HG03280 (cell line): ENCODE results near the gene LRMDA.
"Not testable (repeated sequence)": the region's sequence is repeated elsewhere in the genome, so short reads cannot be mapped to it uniquely, and the experiment has no call there.

Experiments
- ATAC-seq: cut with Tn5 transposase; IDR thresholded peaks from one replicate; pipeline ENCODE4 v1.9.1; 2021; ENCODE audit warnings: mild to moderate bottlenecking, moderate library complexity; ENCODE audit not compliant: unreplicated experiment

LRMDA gene

GRCh38 chr10:76479103-76479790 lies 1047.8 kb downstream of the LRMDA start:
- ATAC-seq: no peak

- no peak for ATAC-seq
Measured at GRCh38 chr10:76481178-76481577, 1049.8 kb downstream of the LRMDA start.

GRCh38 chr10:76487582-76487981 lies 1056.2 kb downstream of the LRMDA start:
- no peak for ATAC-seq

GRCh38 chr10:76488602-76489001 lies 1057.2 kb downstream of the LRMDA start:
- ATAC-seq: no peak

- ATAC-seq: no peak
Measured at GRCh38 chr10:76491216-76491615, 1059.8 kb downstream of the LRMDA start.

- no peak for ATAC-seq
Measured at GRCh38 chr10:76492026-76492425, 1060.6 kb downstream of the LRMDA start.

GRCh38 chr10:76492678-76493472 lies 1061.5 kb downstream of the LRMDA start:
- no peak for ATAC-seq

GRCh38 chr10:76497666-76498065 lies 1066.2 kb downstream of the LRMDA start:
- ATAC-seq: no peak

GRCh38 chr10:76504823-76505222 lies 1073.4 kb downstream of the LRMDA start:
- no peak for ATAC-seq

GRCh38 chr10:76509446-76509845 lies 1078.0 kb downstream of the LRMDA start:
- ATAC-seq: no peak

GRCh38 chr10:76514321-76514720 lies 1082.9 kb downstream of the LRMDA start:
- no peak for ATAC-seq

GRCh38 chr10:76514869-76515268 lies 1083.4 kb downstream of the LRMDA start:
- no peak for ATAC-seq

- no peak for ATAC-seq
Measured at GRCh38 chr10:76522547-76522946, 1091.1 kb downstream of the LRMDA start.

- ATAC-seq: no peak
Measured at GRCh38 chr10:76523246-76523645, 1091.8 kb downstream of the LRMDA start.

GRCh38 chr10:76523791-76524351 lies 1092.4 kb downstream of the LRMDA start:
- ATAC-seq: no peak

- not testable (repeated sequence) for ATAC-seq
Measured at GRCh38 chr10:76526833-76527232, 1095.4 kb downstream of the LRMDA start.

- no peak for ATAC-seq
Measured at GRCh38 chr10:76540331-76540730, 1108.9 kb downstream of the LRMDA start.

- ATAC-seq: no peak
Measured at GRCh38 chr10:76540786-76541185, 1109.4 kb downstream of the LRMDA start.

GRCh38 chr10:76541852-76542251 lies 1110.4 kb downstream of the LRMDA start:
- no peak for ATAC-seq

GRCh38 chr10:76542307-76542930 lies 1111.0 kb downstream of the LRMDA start:
- no peak for ATAC-seq

GRCh38 chr10:76543655-76544054 lies 1112.2 kb downstream of the LRMDA start:
- ATAC-seq: no peak

- ATAC-seq: no peak
Measured at GRCh38 chr10:76544789-76545188, 1113.4 kb downstream of the LRMDA start.
